IMR-90 (cell line): ENCODE data around the gene CD84. TPM values are rescaled to one million over a fixed set of nuclear protein-coding genes. Genes with fewer than 3 reads are reported as not detected.
"Not testable (repeated sequence)": the region's sequence is repeated elsewhere in the genome, so short reads cannot be mapped to it uniquely, and the experiment has no call there.

Experiments
- ATAC-seq: fragments of 200-7000 bp; cut with Tn5 transposase; 2 replicates; pipeline ENCODE4 v1.9.1; 2020; ENCODE audit warnings: low read depth, mild to moderate bottlenecking, moderate library complexity
- BruUV-seq: library from RNA; stranded (reverse); fragments of 400-500 nt; replicated peaks from 2 replicates; lab custom pipeline; 2021; lab: Mats Ljungman, UMichigan
- CTCF ChIA-PET: fragments of 300-600 bp; formaldehyde crosslinking; extraction: SDS; loops from one replicate; lab custom pipeline; 2021; ENCODE audit warnings: antibody characterized with exemption; lab: Yijun Ruan, JAX
- POLR2A ChIA-PET: fragments of 300-600 bp; sonication (Branson Sonifier 250); formaldehyde crosslinking; loops from one replicate; lab custom pipeline; 2022; ENCODE audit warnings: antibody characterized with exemption; ENCODE audit not compliant: unreplicated experiment; lab: Charles Lee
- DNase-seq: peaks from one replicate; pipeline ENCODE4 v3.0.0; 2013
- H2AFZ ChIP-seq: replicated peaks from 2 replicates; pipeline ENCODE3; 2013; ENCODE audit warnings: low read length, mild to moderate bottlenecking; ENCODE audit not compliant: poor library complexity
- H2AK5ac ChIP-seq: 2 replicates; pipeline ENCODE4 v1.6.1; 2013; ENCODE audit warnings: low read depth, low read length, inconsistent platforms
- H2AK9ac ChIP-seq: replicated peaks from 2 replicates; pipeline ENCODE3; 2013; ENCODE audit warnings: mild to moderate bottlenecking, low read depth, low read length, moderate library complexity; ENCODE audit not compliant: poor library complexity
- H2BK120ac ChIP-seq: 2 replicates; pipeline ENCODE4 v1.6.1; 2013; ENCODE audit warnings: low read depth, low read length, inconsistent platforms
- H2BK15ac ChIP-seq: 3 replicates; pipeline ENCODE4 v1.6.1; 2013; ENCODE audit warnings: low read depth, low read length, inconsistent platforms
- H2BK20ac ChIP-seq: 2 replicates; pipeline ENCODE4 v1.6.1; 2013; ENCODE audit warnings: low read depth, mild to moderate bottlenecking, inconsistent platforms, low read length, moderate library complexity
- H2BK5ac ChIP-seq: 2 replicates; pipeline ENCODE4 v1.6.1; 2013; ENCODE audit warnings: mild to moderate bottlenecking, low read depth, low read length, inconsistent platforms; ENCODE audit not compliant: poor library complexity, severe bottlenecking
- H3K14ac ChIP-seq: replicated peaks from 2 replicates; pipeline ENCODE4 v1.6.1; 2013; ENCODE audit warnings: low read depth, low read length, inconsistent platforms
- H3K18ac ChIP-seq: 2 replicates; pipeline ENCODE4 v1.6.1; 2013; ENCODE audit warnings: low read depth, low read length, control low read depth
- H3K23ac ChIP-seq: 2 replicates; pipeline ENCODE4 v1.6.1; 2013; ENCODE audit warnings: low read depth, low read length, inconsistent platforms
- H3K27ac ChIP-seq: 2 replicates; pipeline ENCODE4 v1.5.1; 2013; ENCODE audit warnings: mild to moderate bottlenecking, control low read depth, low read length; ENCODE audit not compliant: insufficient read depth
- H3K27me3 ChIP-seq: 2 replicates; pipeline ENCODE4 v1.6.1; 2013; ENCODE audit warnings: low read length; ENCODE audit not compliant: control insufficient read depth, insufficient read depth
- H3K36me3 ChIP-seq: 2 replicates; pipeline ENCODE4 v1.6.1; 2013; ENCODE audit warnings: low read length, mixed read lengths; ENCODE audit not compliant: control insufficient read depth, insufficient read depth
- H3K4ac ChIP-seq: 2 replicates; pipeline ENCODE4 v1.6.1; 2013; ENCODE audit warnings: low read depth, low read length, inconsistent platforms
- H3K4me1 ChIP-seq: 2 replicates; pipeline ENCODE4 v1.6.1; 2013; ENCODE audit warnings: low read length, mixed read lengths; ENCODE audit not compliant: control insufficient read depth, insufficient read depth
- H3K4me2 ChIP-seq: 2 replicates; pipeline ENCODE4 v1.6.1; 2013; ENCODE audit warnings: low read depth, mild to moderate bottlenecking, control low read depth, low read length, moderate library complexity
- H3K4me3 ChIP-seq: 2 replicates; pipeline ENCODE4 v1.5.1; 2013; ENCODE audit warnings: low read depth, mild to moderate bottlenecking, control low read depth, low read length, moderate library complexity; ENCODE audit not compliant: insufficient read depth
- H3K56ac ChIP-seq: 2 replicates; pipeline ENCODE4 v1.6.1; 2013; ENCODE audit warnings: low read length, inconsistent platforms; ENCODE audit not compliant: insufficient read depth; ENCODE audit errors: extremely low read depth
- H3K79me1 ChIP-seq, 2 experiments: 2 replicates each; pipeline ENCODE4 v1.6.1; 2013; ENCODE audit warnings: low read length in 2 of 2, inconsistent platforms in 1 of 2, low read depth in 1 of 2
- H3K9ac ChIP-seq: 2 replicates; pipeline ENCODE4 v1.6.1; 2013; ENCODE audit warnings: low read depth, low read length, control low read depth
- H3K9me1 ChIP-seq: 2 replicates; pipeline ENCODE4 v1.6.1; 2013; ENCODE audit warnings: low read length, inconsistent platforms; ENCODE audit not compliant: insufficient read depth
- H3K9me3 ChIP-seq: 2 replicates; pipeline ENCODE4 v1.6.1; 2013; ENCODE audit warnings: low read length; ENCODE audit not compliant: control insufficient read depth, insufficient read depth
- H4K20me1 ChIP-seq: 2 replicates; pipeline ENCODE4 v1.6.1; 2013; ENCODE audit warnings: low read length, inconsistent platforms; ENCODE audit not compliant: insufficient read depth
- H4K5ac ChIP-seq: 2 replicates; pipeline ENCODE4 v1.6.1; 2013; ENCODE audit warnings: mild to moderate bottlenecking, low read depth, low read length, control low read depth
- H4K8ac ChIP-seq, 2 experiments: 2 replicates each; pipeline ENCODE4 v1.6.1; 2013; ENCODE audit warnings: low read depth in 2 of 2, low read length in 2 of 2, control low read depth in 1 of 2, inconsistent platforms in 1 of 2
- H4K91ac ChIP-seq: 2 replicates; pipeline ENCODE4 v1.6.1; 2013; ENCODE audit warnings: low read depth, low read length, inconsistent platforms; ENCODE audit not compliant: insufficient read depth
- WGBS, 2 experiments: methylation state at CpG; one replicate each; pipeline versions ENCODE4 v1.1.5 to v1.1.7; 2013; ENCODE audit warnings: missing lambda C conversion rate in 2 of 2; ENCODE audit not compliant: insufficient read length in 1 of 2; ENCODE audit errors: extremely low coverage in 2 of 2; 5-methylcytosine and 5-hydroxymethylcytosine counted together
- dilution Hi-C: fragments of 300-500 bp; cut with HindIII; formaldehyde crosslinking; loops from one replicate; pipeline ENCODE4 v1.14.3; 2018; ENCODE audit warnings: low sequenced_read_pairs; ENCODE audit not compliant: unreplicated experiment
- in situ Hi-C: fragments of 300-500 bp; cut with MboI; formaldehyde crosslinking; loops from 3 replicates; pipeline ENCODE4 v1.14.3; 2019; ENCODE audit warnings: low sequenced_read_pairs, inconsistent platforms, mixed read lengths
- intact Hi-C: fragments of 100-400 bp; cut with micrococcal nuclease; formaldehyde crosslinking; loops from 2 replicates; pipeline ENCODE4 v1.10.0; 2022
- polyA plus RNA-seq, 3 experiments: library from polyadenylated mRNA; depleted of rRNA; stranded (reverse); fragments of >200 nt; gene quantifications; 2 replicates each; pipeline ENCODE4 v1.2.3, GENCODE V29; 2012; ENCODE audit warnings: low replicate concordance in 1 of 3
- total RNA-seq: library from RNA; depleted of rRNA; stranded (reverse); fragments of >200 nt; gene quantifications from 2 replicates; pipeline ENCODE4 v1.2.3, GENCODE V29; 2012

The CD84 gene
- total and polyA plus RNA-seq, 2 of the 4 experiments (the other 2 are of a cell fraction), result not detected

GRCh38 chr1:160517519-160517918 lies 61.8 kb downstream of the CD84 start:
- H3K36me3 ChIP-seq, H2AK5ac ChIP-seq, in situ Hi-C loops, H3K56ac ChIP-seq, H3K27me3 ChIP-seq, H3K9me1 ChIP-seq, H3K18ac ChIP-seq, H4K91ac ChIP-seq, H3K4me1 ChIP-seq, H2AK9ac ChIP-seq, H3K4me2 ChIP-seq, H3K9me3 ChIP-seq, H2BK120ac ChIP-seq, H3K23ac ChIP-seq, H3K9ac ChIP-seq, H3K4ac ChIP-seq, H4K5ac ChIP-seq, DNase-seq, H3K14ac ChIP-seq, ATAC-seq, H2BK5ac ChIP-seq, BruUV-seq, H3K79me1 ChIP-seq, H4K20me1 ChIP-seq, POLR2A ChIA-PET, H4K8ac ChIP-seq, intact Hi-C loops, H2BK15ac ChIP-seq, H2BK20ac ChIP-seq, H2AFZ ChIP-seq, H3K4me3 ChIP-seq, CTCF ChIA-PET, dilution Hi-C loops, H3K27ac ChIP-seq: not testable (repeated sequence)
- no CpG with 5 or more reads among the region's 2 CpGs for WGBS, 2 experiments

GRCh38 chr1:160515908-160516307 lies 63.4 kb downstream of the CD84 start:
- ATAC-seq, H2BK120ac ChIP-seq, H3K56ac ChIP-seq, H4K20me1 ChIP-seq, H3K4ac ChIP-seq, H3K9me3 ChIP-seq, CTCF ChIA-PET, intact Hi-C loops, H3K4me2 ChIP-seq, H4K8ac ChIP-seq, H2AK9ac ChIP-seq, dilution Hi-C loops, H2BK15ac ChIP-seq, H4K5ac ChIP-seq, H3K23ac ChIP-seq, H2BK20ac ChIP-seq, H3K9ac ChIP-seq, in situ Hi-C loops, H4K91ac ChIP-seq, H3K36me3 ChIP-seq, H3K18ac ChIP-seq, H3K27ac ChIP-seq, H3K4me1 ChIP-seq, DNase-seq, H3K27me3 ChIP-seq, H2BK5ac ChIP-seq, H3K79me1 ChIP-seq, H2AFZ ChIP-seq, H3K9me1 ChIP-seq, POLR2A ChIA-PET, H3K14ac ChIP-seq, BruUV-seq, H3K4me3 ChIP-seq, H2AK5ac ChIP-seq: not testable (repeated sequence)
- no CpG with 5 or more reads among the region's 1 CpG for WGBS, 2 experiments
